Liver (tissue), 3 donors: Measurements from ENCODE around the gene AHI1.

Experiments used
- ATF3 ChIP-seq: IDR thresholded peaks from 2 replicates; pipeline ENCODE4 v1.6.1; 2016; ENCODE audit warnings: antibody characterized with exemption
- CTCF ChIP-seq: fragments of 150-350 bp; IDR thresholded peaks from 2 replicates; pipeline ENCODE4 v1.5.1; 2017; ENCODE audit warnings: improper control_type of control experiment, low read depth, low read length; ENCODE audit not compliant: missing input control
- EGR1 ChIP-seq, 2 donors: IDR thresholded peaks; 2 replicates each; pipeline ENCODE4 v1.6.1; 2016 to 2018; ENCODE audit warnings: antibody characterized with exemption in 2 of 2, low read depth in 2 of 2
- FOXA2 ChIP-seq: IDR thresholded peaks from 2 replicates; pipeline ENCODE4 v1.6.1; 2016; ENCODE audit warnings: antibody characterized with exemption
- GABPA ChIP-seq, 2 donors: IDR thresholded peaks in 1 of 2; conservative IDR thresholded peaks in 1 of 2; 2 replicates each; pipeline ENCODE4 v1.6.1; 2016; ENCODE audit warnings: antibody characterized with exemption in 2 of 2, mild to moderate bottlenecking in 1 of 2, moderate library complexity in 1 of 2
- HNF4A ChIP-seq, 2 donors: conservative IDR thresholded peaks; 2 replicates each; pipeline ENCODE4 v1.6.1; 2016; ENCODE audit warnings: antibody characterized with exemption in 2 of 2, mild to moderate bottlenecking in 2 of 2
- HNF4G ChIP-seq: IDR thresholded peaks from 2 replicates; pipeline ENCODE4 v1.6.1; 2016; ENCODE audit warnings: antibody characterized with exemption
- MAX ChIP-seq: IDR thresholded peaks from 2 replicates; pipeline ENCODE4 v1.6.1; 2016; ENCODE audit warnings: antibody characterized with exemption
- RAD21 ChIP-seq, 2 donors: IDR thresholded peaks; 2 replicates each; pipeline ENCODE4 v1.6.1; 2016; ENCODE audit warnings: antibody characterized with exemption in 2 of 2, mild to moderate bottlenecking in 2 of 2
- REST ChIP-seq: IDR thresholded peaks from 2 replicates; pipeline ENCODE4 v1.6.1; 2016; ENCODE audit warnings: antibody characterized with exemption, mild to moderate bottlenecking
- SP1 ChIP-seq: IDR thresholded peaks from 2 replicates; pipeline ENCODE4 v1.6.1; 2018; ENCODE audit warnings: antibody characterized with exemption, mild to moderate bottlenecking
- TAF1 ChIP-seq: conservative IDR thresholded peaks from 2 replicates; pipeline ENCODE4 v1.6.1; 2016; ENCODE audit warnings: antibody characterized with exemption, mild to moderate bottlenecking
- YY1 ChIP-seq: IDR thresholded peaks from 2 replicates; pipeline ENCODE4 v1.6.1; 2016; ENCODE audit warnings: antibody characterized with exemption, mild to moderate bottlenecking
- ZBTB33 ChIP-seq: IDR thresholded peaks from 2 replicates; pipeline ENCODE4 v1.6.1; 2016; ENCODE audit warnings: antibody characterized with exemption
- donor health status: healthy.
- donor health status: healthy.

GRCh38 chr6:135390458-135390857, 107.1 kb downstream of the AHI1 start:
- no peak for TF ChIP-seq SP1
- no peak for TF ChIP-seq CTCF
- no peak for TF ChIP-seq TAF1
- TF ChIP-seq REST: no peak
- no peak for TF ChIP-seq YY1
- TF ChIP-seq GABPA (IDR thresholded peaks at IDR 0.05 in 1 of 2, conservative IDR thresholded peaks at IDR 0.05 in 1 of 2): no peak
- no peak for TF ChIP-seq HNF4G
- no peak for TF ChIP-seq RAD21 (IDR thresholded peaks at IDR 0.05)
- TF ChIP-seq ZBTB33: no peak
- TF ChIP-seq ATF3: no peak
- TF ChIP-seq MAX: no peak
- no peak for TF ChIP-seq FOXA2
- TF ChIP-seq HNF4A (conservative IDR thresholded peaks at IDR 0.05): no peak
- no peak for TF ChIP-seq EGR1 (IDR thresholded peaks at IDR 0.05; ENCODE audit: low read depth in 2 of 2)
